HUES6 (cell line): Measurements from ENCODE around the gene GMEB2.
"Not testable (repeated sequence)": the region's sequence is repeated elsewhere in the genome, so short reads cannot be mapped to it uniquely, and the experiment has no call there.

Experiments used
- H3K27ac ChIP-seq: 2 replicates; pipeline ENCODE4 v1.7.0; 2013; ENCODE audit warnings: low read depth, mild to moderate bottlenecking, low read length, inconsistent platforms
- H3K27me3 ChIP-seq: 2 replicates; pipeline ENCODE4 v1.6.1; 2013; ENCODE audit warnings: low read length; ENCODE audit not compliant: control insufficient read depth, insufficient read depth
- H3K36me3 ChIP-seq: 2 replicates; pipeline ENCODE4 v1.6.1; 2013; ENCODE audit warnings: low read length; ENCODE audit not compliant: control insufficient read depth, insufficient read depth
- H3K4me1 ChIP-seq: 2 replicates; pipeline ENCODE4 v1.6.1; 2013; ENCODE audit warnings: low read length; ENCODE audit not compliant: control insufficient read depth, insufficient read depth
- H3K4me3 ChIP-seq: 2 replicates; pipeline ENCODE4 v1.5.1; 2013; ENCODE audit warnings: low read depth, low read length
- H3K9ac ChIP-seq: one replicate; pipeline ENCODE4 v1.6.1; 2013; ENCODE audit warnings: mild to moderate bottlenecking, low read length
- H3K9me3 ChIP-seq: 2 replicates; pipeline ENCODE4 v1.6.1; 2013; ENCODE audit warnings: low read depth, low read length; ENCODE audit not compliant: control insufficient read depth, insufficient read depth

GMEB2 gene

DNA sequence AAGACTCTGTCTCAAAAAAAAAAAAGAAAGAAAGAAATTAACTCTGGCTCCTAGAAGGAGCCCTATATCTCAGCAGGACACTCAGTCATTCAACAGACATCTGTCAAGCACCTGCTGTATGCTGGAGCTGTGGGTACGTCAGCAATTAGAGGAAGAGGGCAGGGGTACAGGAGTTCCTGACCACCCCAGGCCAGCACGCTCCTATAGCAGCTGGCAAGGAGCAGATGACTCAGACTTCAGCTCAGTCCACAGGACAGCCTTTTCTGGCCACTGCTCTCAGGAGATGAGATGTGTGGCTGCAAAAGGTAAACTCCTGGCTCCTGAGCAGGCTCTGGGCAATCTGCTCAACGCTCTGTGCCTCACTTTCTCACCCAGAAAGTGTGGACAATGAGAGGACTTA is 29.6 kb upstream of the GMEB2 start:
- no peak overlapping the region for H3K4me3 ChIP-seq
- peaks cover 11% of the 10 kb centered on the region for H3K36me3 ChIP-seq
- peaks cover 12% of the 10 kb centered on the region; the same call in 1 of the 2 replicates for H3K27me3 ChIP-seq
- H3K4me1 ChIP-seq, result peaks cover 17% of the 10 kb centered on the region
- H3K9ac ChIP-seq, result no peak overlapping the region
- no peak overlapping the region for H3K27ac ChIP-seq
- H3K9me3 ChIP-seq, result no peaks in the 10 kb centered on the region

DNA sequence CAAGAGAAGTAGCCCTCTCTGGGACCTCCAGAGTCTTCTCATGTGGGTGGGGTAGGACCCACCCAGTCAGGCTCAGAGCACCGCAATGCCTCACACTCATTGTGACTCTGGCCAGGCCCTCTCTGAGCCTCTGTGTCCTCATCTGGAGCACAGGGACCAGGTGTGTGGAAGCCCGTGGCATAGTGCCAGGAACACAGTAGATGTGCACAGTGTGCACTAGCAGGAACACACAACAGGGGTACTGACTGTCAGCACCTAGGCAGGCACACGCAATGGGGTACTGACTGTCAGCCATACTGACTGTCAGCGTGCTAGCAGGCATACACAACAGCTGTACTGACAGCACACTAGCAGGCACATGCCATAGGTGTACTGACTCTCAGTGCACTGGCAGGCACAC is 28.3 kb upstream of the GMEB2 start:
- H3K9me3 ChIP-seq, result no peaks in the 10 kb centered on the region
- no peak overlapping the region for H3K27ac ChIP-seq
- no peaks in the 10 kb centered on the region for H3K36me3 ChIP-seq
- peaks cover 17% of the 10 kb centered on the region for H3K4me1 ChIP-seq
- H3K27me3 ChIP-seq, result peaks cover 18% of the 10 kb centered on the region; the same call in 1 of the 2 replicates
- H3K4me3 ChIP-seq, result no peak overlapping the region
- no peak overlapping the region for H3K9ac ChIP-seq

DNA sequence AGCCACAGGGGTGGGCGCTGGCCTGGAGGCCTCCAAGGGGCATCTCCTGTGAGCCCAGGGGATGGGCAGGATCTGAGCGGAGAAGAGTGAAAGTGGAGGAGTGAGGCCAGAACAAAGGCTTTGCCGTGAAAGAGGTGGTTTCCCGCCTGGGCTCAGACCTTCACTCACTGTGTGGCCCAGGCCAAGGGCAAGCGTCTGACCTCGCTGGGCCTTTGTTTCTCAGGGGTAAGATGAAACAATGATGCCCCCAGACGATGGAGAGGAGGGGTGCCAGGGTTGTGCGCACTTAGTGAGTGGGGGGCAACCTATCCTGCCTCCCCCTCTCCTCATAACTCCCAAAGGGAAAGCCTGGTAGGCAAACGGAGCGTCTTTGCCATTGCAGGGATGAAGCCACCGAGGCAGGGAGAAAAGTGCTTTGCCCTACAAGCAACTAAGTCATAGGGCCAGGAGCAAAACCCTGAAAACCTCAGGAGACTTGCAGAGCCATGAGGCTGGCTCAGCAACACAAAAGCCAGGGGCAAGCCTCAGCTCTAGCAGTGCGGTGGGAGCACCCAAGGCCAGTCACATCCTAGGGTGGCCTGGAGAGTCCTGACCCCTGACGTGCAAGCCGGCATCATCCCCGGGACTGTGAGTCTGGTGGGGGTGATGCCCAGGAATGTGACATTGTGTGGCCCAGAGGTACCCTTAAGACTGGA is 27.2 kb upstream of the GMEB2 start:
- peaks cover 14% of the 10 kb centered on the region for H3K4me1 ChIP-seq
- peaks cover 18% of the 10 kb centered on the region; the same call in 1 of the 2 replicates for H3K27me3 ChIP-seq
- H3K9ac ChIP-seq, result peak overlapping the region; percentile 60
- H3K9me3 ChIP-seq, result no peaks in the 10 kb centered on the region
- 0 out of 2 replicates have a peak overlapping the region, but pooled peaks have one; percentile 48 for H3K27ac ChIP-seq
- peak overlapping the region; percentile 86 for H3K4me3 ChIP-seq
- no peaks in the 10 kb centered on the region for H3K36me3 ChIP-seq

DNA sequence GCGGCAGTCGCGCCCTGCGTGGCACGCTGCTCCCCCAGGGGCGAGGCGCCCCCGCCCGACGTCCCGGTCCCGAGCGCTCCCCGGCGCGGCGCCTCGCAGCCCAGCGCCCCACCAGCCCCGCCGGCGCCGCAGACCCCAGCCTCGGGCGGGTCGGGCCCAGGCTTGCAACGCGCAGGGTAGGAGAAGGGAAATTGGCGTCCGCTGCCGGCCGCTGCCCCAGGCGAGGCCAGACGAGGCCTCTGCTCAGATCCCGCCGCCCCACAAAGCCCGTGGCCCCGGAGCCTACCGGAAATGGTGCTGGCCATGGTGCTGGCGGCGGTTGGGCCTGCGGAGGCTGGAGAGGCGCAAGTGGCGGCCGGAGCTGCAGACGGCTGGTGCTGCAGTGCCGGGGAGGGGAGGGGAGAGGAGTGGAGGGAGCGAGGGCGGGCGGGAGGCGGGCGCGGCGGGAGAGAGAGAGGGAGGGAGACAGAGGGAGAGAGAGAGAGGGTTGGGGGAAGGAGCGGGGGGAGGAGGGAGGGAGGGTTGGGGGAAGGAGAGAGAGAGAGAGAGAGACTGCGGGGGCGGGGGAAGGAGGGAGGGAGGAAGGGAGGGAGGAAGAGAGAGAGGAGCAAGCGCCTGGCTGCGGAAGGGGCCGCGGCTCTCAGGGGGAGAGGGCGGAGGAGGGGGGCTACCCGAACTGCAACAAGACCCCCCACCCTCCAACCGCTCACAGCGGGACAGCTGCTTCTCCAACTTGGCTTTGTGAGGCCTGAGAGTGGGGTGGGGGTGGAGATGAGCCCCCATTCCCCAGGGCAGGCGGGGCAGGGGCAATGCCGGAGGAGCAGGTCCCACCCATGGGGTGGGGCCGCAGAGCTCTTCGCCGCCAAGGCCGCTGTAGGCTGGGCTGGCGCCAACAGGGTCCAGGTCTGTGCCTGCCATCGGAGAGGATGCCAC is 26.4 kb upstream of the GMEB2 start, which contains the start of gene STMN3:
STMN3 (minus strand) TSS at position 384 of the 933 bp plus-strand sequence; CDS start at position 305, 79 bp downstream.
- Histone ChIP-seq H3K27ac (0 out of 2 replicates have a peak within 1 kb of the TSS, but pooled peaks have one; percentile 48), H3K36me3 (no peaks in the 10 kb centered on the region), H3K9ac (peak within 1 kb of the TSS; percentile 60), H3K9me3 (no peaks in the 10 kb centered on the region), H3K4me3 (peak within 1 kb of the TSS; percentile 86), H3K27me3 (peaks cover 18% of the 10 kb centered on the region; the same call in 1 of the 2 replicates), H3K4me1 (peaks cover 12% of the 10 kb centered on the region)

DNA sequence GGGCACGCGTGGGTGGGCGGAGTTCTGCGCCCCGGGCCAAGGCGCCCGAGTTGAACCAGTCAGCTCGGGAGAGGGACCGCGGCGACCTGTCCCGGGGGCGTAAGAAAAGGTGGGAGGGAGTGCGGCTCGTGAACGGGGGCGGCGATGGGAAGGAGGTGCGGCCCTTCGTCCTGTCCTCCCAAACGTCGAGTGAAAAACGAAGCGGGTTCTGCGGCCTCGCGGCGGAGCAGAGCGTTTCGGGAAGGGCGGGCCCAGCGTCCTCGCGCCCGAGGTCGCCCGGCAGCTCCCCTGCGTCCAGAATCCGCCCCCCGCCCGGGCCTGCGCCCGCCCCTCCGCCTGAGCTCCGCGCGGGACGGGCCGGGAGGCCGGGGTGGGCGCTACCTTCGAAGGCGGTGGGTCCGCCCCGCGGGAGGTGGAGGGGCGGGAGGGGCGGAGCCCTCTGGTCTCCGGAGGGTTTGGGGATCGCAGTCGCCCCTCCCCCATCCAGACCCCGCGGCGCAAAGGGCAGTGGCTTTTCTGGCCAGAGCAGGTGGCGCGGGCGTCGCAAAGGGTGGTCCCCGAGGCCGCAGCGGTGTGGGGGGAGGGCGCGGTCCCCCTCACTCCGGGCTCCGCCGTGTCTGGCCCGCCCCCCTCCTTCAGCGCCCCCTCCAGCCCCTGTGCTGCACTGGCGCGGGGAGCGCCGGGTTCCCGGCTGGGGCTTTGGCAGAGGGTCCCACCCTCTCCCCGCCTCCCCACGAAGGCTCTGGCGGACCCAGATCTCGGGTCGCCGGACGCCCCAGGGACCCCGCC is 25.5 kb upstream of the GMEB2 start:
- no peaks in the 10 kb centered on the region for H3K36me3 ChIP-seq
- no peak overlapping the region for H3K9ac ChIP-seq
- no peaks in the 10 kb centered on the region for H3K9me3 ChIP-seq
- peak overlapping the region; percentile 64 for H3K4me3 ChIP-seq
- peaks cover 18% of the 10 kb centered on the region; the same call in 1 of the 2 replicates for H3K27me3 ChIP-seq
- no peak overlapping the region for H3K27ac ChIP-seq
- peaks cover 11% of the 10 kb centered on the region for H3K4me1 ChIP-seq

DNA sequence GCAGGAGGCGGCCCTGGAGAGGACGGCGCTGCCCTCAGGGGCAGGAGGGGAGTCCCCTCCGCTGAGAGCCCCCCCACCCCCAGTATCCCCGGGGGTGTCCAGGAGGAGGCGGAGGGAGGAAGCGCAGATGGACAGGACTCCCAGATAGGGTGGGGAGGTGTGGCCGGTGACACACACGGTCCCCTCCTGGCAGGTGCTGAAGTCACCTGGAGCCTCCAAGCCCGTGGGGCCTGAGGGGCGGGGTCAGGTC is 25.0 kb upstream of the GMEB2 start:
- Histone ChIP-seq H3K27ac (no peak overlapping the region), H3K36me3 (no peaks in the 10 kb centered on the region), H3K4me3 (peak overlapping the region; percentile 64), H3K27me3 (peaks cover 18% of the 10 kb centered on the region; the same call in 1 of the 2 replicates), H3K9me3 (no peaks in the 10 kb centered on the region), H3K4me1 (peaks cover 9% of the 10 kb centered on the region), H3K9ac (no peak overlapping the region)

DNA sequence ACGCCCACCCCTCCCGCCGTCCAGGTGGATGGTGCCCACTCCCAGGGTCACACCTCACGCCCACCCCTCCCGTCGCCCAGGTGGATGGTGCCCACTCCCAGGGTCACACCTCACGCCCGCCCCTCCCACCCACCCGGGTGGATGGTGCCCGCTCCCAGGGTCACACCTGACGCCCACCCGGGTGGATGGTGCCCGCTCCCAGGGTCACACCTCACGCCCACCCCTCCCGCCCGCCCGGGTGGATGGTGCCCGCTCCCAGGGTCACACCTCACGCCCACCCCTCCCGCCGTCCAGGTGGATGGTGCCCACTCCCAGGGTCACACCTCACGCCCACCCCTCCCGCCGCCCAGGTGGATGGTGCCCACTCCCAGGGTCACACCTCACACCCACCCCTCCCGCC is 23.6 kb upstream of the GMEB2 start:
- H3K27me3 ChIP-seq, result peaks cover 18% of the 10 kb centered on the region; the same call in 1 of the 2 replicates
- H3K27ac ChIP-seq, H3K36me3 ChIP-seq, H3K4me1 ChIP-seq, H3K9ac ChIP-seq, H3K9me3 ChIP-seq, H3K4me3 ChIP-seq: not testable (repeated sequence)

DNA sequence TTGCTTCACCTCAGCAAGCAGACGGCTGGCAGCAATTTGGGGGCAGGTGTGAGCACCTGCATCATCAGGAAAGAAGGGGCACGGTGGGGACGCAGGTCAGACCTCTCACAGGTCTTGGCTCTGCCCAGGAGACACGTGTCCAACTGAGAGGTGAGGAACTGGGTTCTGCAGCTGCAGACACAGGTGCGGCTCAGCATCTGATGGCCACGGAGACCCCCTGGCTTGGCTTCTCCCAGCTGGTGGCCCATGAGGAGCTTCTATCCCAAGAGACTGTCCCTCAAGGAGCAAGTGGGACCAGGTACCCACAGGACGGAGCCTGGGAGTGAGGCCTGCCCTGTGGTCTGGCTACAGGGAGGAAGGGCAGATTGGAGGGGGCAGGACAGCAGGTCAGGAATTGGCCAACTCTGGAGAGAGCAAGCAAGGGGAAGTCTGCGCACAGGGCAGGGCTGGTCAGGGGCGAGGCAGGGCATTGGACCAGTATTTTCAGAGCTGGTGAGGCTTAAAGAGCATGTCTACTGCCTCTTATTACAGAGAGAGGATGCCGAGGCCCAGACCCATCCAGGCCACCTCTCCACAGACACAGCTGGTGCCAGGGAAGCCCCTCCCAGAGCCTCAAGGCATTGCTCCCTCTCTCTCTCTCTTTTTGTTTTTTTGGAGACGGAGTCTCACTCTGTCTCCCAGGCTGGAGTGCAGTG is 22.1 kb upstream of the GMEB2 start:
- Histone ChIP-seq H3K36me3 (no peaks in the 10 kb centered on the region), H3K9ac (no peak overlapping the region), H3K27me3 (peaks cover 23% of the 10 kb centered on the region; the same call in 1 of the 2 replicates), H3K4me1 (peaks cover 1% of the 10 kb centered on the region), H3K4me3 (no peak overlapping the region), H3K9me3 (no peaks in the 10 kb centered on the region), H3K27ac (no peak overlapping the region)

DNA sequence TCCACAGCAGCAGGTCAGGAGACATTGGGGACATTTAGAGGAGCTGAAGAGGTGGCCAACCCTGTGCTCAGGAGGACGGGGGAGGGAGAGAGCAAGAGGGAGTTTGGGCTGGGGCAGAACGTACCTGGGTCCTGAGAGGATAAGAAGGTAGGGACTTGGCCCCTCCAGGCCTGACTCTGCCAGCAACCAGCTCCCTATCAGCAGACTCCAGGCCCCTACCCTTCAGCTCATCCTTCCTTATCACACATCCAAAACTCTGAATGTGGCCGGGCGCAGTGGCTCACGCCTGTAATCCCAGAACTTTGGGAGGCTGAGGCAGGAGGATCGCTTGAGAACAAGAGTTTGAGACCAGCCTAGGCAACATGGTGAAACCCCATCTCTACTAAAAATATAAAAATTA is 21.3 kb upstream of the GMEB2 start:
- Histone ChIP-seq H3K4me3 (no peak overlapping the region), H3K9me3 (no peaks in the 10 kb centered on the region), H3K27ac (no peak overlapping the region), H3K4me1 (no peaks in the 10 kb centered on the region), H3K27me3 (peaks cover 30% of the 10 kb centered on the region; the same call in 1 of the 2 replicates), H3K9ac (no peak overlapping the region), H3K36me3 (no peaks in the 10 kb centered on the region)

DNA sequence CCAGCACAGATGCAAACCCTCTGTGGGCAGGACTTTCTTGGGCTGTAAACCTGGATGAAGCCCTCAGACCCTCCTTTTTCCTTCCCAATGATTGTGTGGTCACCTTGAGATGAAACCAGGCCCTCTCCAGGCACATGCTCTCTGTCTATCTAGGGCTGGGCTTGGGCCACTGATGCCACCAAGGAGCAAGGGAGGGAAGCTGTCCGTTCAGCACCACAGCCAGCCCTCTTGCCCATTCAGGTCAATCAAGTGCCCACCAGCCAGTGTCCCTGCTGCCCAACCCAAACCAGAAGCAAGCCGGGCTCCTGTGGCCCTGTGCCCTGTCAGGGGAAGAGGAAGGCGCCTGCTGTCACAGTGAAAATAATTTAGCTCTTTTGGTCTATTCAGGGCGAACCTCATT is 18.3 kb upstream of the GMEB2 start:
- Histone ChIP-seq H3K27me3 (peaks cover 20% of the 10 kb centered on the region; the same call in 1 of the 2 replicates), H3K4me3 (no peak overlapping the region), H3K9ac (no peak overlapping the region), H3K9me3 (no peaks in the 10 kb centered on the region), H3K27ac (no peak overlapping the region), H3K4me1 (peaks cover 7% of the 10 kb centered on the region; the same call in 1 of the 2 replicates), H3K36me3 (no peaks in the 10 kb centered on the region)
